Upper lobe of left lung (tissue), 4 donors: ENCODE results near the gene PML.

Experiments
- CTCF ChIP-seq, 6 experiments: fragments of 450-650 bp in 4 of 6; fragments of 200-600 bp in 2 of 6; sonication (generic) in 2 of 6; IDR thresholded peaks; one replicate each; pipeline ENCODE4 v1.5.1; 2016 to 2019; ENCODE audit warnings: antibody characterized with exemption in 6 of 6
- EP300 ChIP-seq, 4 donors: sonication (generic); formaldehyde crosslinking; IDR thresholded peaks; one replicate each; pipeline ENCODE4 v1.5.1; 2017; ENCODE audit warnings: antibody characterized with exemption in 4 of 4, control low read depth in 2 of 4
- POLR2A ChIP-seq, 4 donors: fragments of 450-650 bp; IDR thresholded peaks; one replicate each; pipeline ENCODE4 v1.5.1; 2016 to 2017; ENCODE audit warnings: antibody characterized with exemption in 4 of 4, mild to moderate bottlenecking in 2 of 4
- POLR2AphosphoS5 ChIP-seq, 2 donors: sonication (generic); formaldehyde crosslinking; IDR thresholded peaks; one replicate each; pipeline ENCODE4 v1.5.1; 2017; ENCODE audit warnings: antibody characterized with exemption in 2 of 2

- TF ChIP-seq CTCF (IDR thresholded peaks at IDR 0.05) (no peak), POLR2AphosphoS5 (IDR thresholded peaks at IDR 0.05) (no peak), POLR2A (IDR thresholded peaks at IDR 0.05) (no peak), EP300 (IDR thresholded peaks at IDR 0.05) (no peak)
These were observed 4.1 kb upstream of the PML start for GRCh38 chr15:73990250-73991005.
